Ascending aorta (tissue), 2 donors: ENCODE results near the gene LAMA5. TPM values are rescaled to one million over a fixed set of nuclear protein-coding genes. Genes with fewer than 3 reads are reported as not detected.

Source experiments
- DNase-seq, 2 donors: peaks; one replicate each; pipeline ENCODE4 v3.0.0-alpha.2; 2019; ENCODE audit warnings: low spot score in 2 of 2
- H3K27ac ChIP-seq, 2 donors: fragments of 200-600 bp; sonication (generic); one replicate each; pipeline ENCODE4 v1.5.1; 2016 to 2017; ENCODE audit warnings: mild to moderate bottlenecking in 1 of 2
- H3K27me3 ChIP-seq: fragments of 200-600 bp; sonication (generic); one replicate; pipeline ENCODE4 v1.5.1; 2017
- H3K36me3 ChIP-seq, 2 donors: fragments of 200-600 bp; sonication (generic); one replicate each; pipeline ENCODE4 v1.5.1; 2016
- H3K4me1 ChIP-seq, 2 donors: fragments of 200-600 bp; sonication (generic); one replicate each; pipeline ENCODE4 v1.5.1; 2016 to 2017; ENCODE audit warnings: mild to moderate bottlenecking in 1 of 2
- H3K4me3 ChIP-seq, 2 donors: fragments of 200-600 bp; sonication (generic); one replicate each; pipeline ENCODE4 v1.5.1; 2016 to 2017; ENCODE audit warnings: mild to moderate bottlenecking in 1 of 2
- H3K9me3 ChIP-seq, 2 donors: fragments of 200-600 bp; sonication (generic); one replicate each; pipeline ENCODE4 v1.5.1; 2016
- CTCF ChIP-seq, 3 experiments: fragments of 200-600 bp in 2 of 3; fragments of 450-650 bp in 1 of 3; sonication (generic) in 2 of 3; IDR thresholded peaks; one replicate each; pipeline ENCODE4 v1.5.1; 2016 to 2019; ENCODE audit warnings: antibody characterized with exemption in 3 of 3, mild to moderate bottlenecking in 1 of 3, moderate library complexity in 1 of 3
- intact Hi-C: fragments of 100-400 bp; cut with DNase I; formaldehyde crosslinking; loops from one replicate; pipeline ENCODE4 v1.15.1; 2023
- total RNA-seq: library from RNA; depleted of rRNA; stranded (reverse); fragments of >200 nt; gene quantifications from one replicate; pipeline ENCODE4 v1.1.0, GENCODE V29; 2016

The LAMA5 gene
- total RNA-seq, 1 donor from 2014 or later = 469 TPM

DNA sequence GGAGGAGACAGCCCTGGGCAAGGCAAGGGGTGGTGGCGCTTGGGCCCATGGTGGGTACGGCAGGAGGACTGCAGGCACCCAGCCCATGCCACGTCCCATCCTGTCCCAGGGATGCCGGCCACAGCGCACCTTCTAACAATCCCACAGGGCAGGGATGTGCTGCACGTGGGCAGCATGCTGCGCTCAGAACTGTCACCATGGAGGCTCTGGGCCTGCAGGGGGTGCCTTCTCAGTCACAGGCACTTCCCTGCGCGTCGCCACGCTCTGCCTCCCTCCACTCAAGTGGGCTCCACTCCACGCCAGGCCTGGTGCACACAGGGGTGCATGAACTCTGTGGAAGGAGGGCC lies 37.6 kb upstream of the LAMA5 start:
- intact Hi-C loops = loop anchor here (1.0 to 10.0 kb wide), 5 partner anchors 102 to 388 kb away; partner anchors contain the start of genes ADRM1, MTG2, OSBPL2 and TAF4
- no peak for DNase-seq
- no peak overlapping the region for H3K27ac ChIP-seq
- TF ChIP-seq CTCF (IDR thresholded peaks at IDR 0.05) = no peak
- no peak overlapping the region for H3K4me3 ChIP-seq
- no peaks in the 10 kb centered on the region for H3K27me3 ChIP-seq
- no peaks in the 10 kb centered on the region for H3K9me3 ChIP-seq
- no peaks in the 10 kb centered on the region for H3K36me3 ChIP-seq
- peaks cover 10 to 20% of the 10 kb centered on the region in 2 donors for H3K4me1 ChIP-seq

GRCh38 chr20:62404112-62404665 lies 37.1 kb upstream of the LAMA5 start:
- Histone ChIP-seq H3K4me3 (no peak overlapping the region), H3K27ac (no peak overlapping the region), H3K9me3 (no peaks in the 10 kb centered on the region), H3K4me1 (peaks cover 10 to 20% of the 10 kb centered on the region in 2 donors), H3K27me3 (no peaks in the 10 kb centered on the region), H3K36me3 (no peaks in the 10 kb centered on the region)
- TF ChIP-seq CTCF (IDR thresholded peaks at IDR 0.05) = no peak
- intact Hi-C loops = loop anchor here (10.0 kb wide), 1 partner anchor 339 kb away; the partner anchor contains the start of gene TAF4
- DNase-seq = no peak

GRCh38 chr20:62403331-62403730 lies 36.2 kb upstream of the LAMA5 start:
- Histone ChIP-seq H3K36me3 (no peaks in the 10 kb centered on the region), H3K9me3 (no peaks in the 10 kb centered on the region), H3K4me3 (no peak overlapping the region), H3K27ac (no peak overlapping the region), H3K27me3 (no peaks in the 10 kb centered on the region), H3K4me1 (peaks cover 10 to 20% of the 10 kb centered on the region in 2 donors)
- no peak for TF ChIP-seq CTCF (IDR thresholded peaks at IDR 0.05)
- no peak for DNase-seq
- intact Hi-C loops = loop anchor here (10.0 kb wide), 1 partner anchor 339 kb away; the partner anchor contains the start of gene TAF4

GRCh38 chr20:62402456-62403150 lies 35.5 kb upstream of the LAMA5 start:
- no peak for DNase-seq
- Histone ChIP-seq H3K4me3 (no peak overlapping the region), H3K36me3 (no peaks in the 10 kb centered on the region), H3K4me1 (peaks cover 10 to 18% of the 10 kb centered on the region in 2 donors), H3K27ac (no peak overlapping the region), H3K9me3 (no peaks in the 10 kb centered on the region), H3K27me3 (no peaks in the 10 kb centered on the region)
- intact Hi-C loops = loop anchor here (10.0 kb wide), 1 partner anchor 338 kb away; the partner anchor contains the start of gene TAF4
- no peak for TF ChIP-seq CTCF (IDR thresholded peaks at IDR 0.05)

DNA sequence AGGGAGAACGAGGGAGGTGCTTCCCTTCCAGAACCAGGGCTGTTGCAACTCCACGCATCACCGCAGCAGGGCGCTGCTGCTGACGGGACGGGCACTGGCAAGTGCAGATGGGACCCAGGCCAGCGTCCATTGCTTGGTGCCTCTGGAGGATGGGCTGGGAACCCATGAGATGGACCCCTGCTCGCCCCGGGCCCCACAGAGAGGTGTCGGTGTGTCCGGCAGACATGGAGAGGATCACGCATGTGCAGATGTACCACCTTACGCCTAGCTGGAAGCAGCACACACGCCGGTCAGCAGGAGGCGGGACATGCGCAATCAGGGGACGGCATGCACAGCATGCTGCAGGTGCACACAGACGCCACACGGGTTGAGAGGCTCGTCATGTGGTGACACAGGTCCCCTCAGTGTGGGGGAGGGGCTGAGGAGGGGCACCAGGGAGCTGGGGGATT lies 34.2 kb upstream of the LAMA5 start:
- Histone ChIP-seq H3K36me3 (no peaks in the 10 kb centered on the region), H3K27me3 (no peaks in the 10 kb centered on the region), H3K4me1 (peaks cover 4 to 11% of the 10 kb centered on the region in 2 donors), H3K9me3 (no peaks in the 10 kb centered on the region), H3K27ac (no peak overlapping the region), H3K4me3 (no peak overlapping the region)
- DNase-seq = no peak
- intact Hi-C loops = loop anchor here (10.0 kb wide), 1 partner anchor 337 kb away; the partner anchor contains the start of gene TAF4
- no peak for TF ChIP-seq CTCF (IDR thresholded peaks at IDR 0.05)
